Neural crest cell (in vitro differentiated cells): ENCODE measurements around the gene ALCAM. TPM values are rescaled to one million over a fixed set of nuclear protein-coding genes. Genes with fewer than 3 reads are reported as not detected.

Experiments
- DNase-seq: peaks from one replicate; pipeline ENCODE4 v3.0.0; 2021; ENCODE audit warnings: low read depth, mixed read lengths, low spot score
- H3K27ac Mint-ChIP-seq: one replicate; pipeline ENCODE4 v1.8.0; 2021; ENCODE audit warnings: mild to moderate bottlenecking, mixed read lengths; ENCODE audit not compliant: unreplicated experiment
- H3K27me3 Mint-ChIP-seq: 2 replicates; pipeline ENCODE4 v1.8.0; 2021; ENCODE audit warnings: low read depth, mild to moderate bottlenecking, mixed read lengths
- H3K36me3 Mint-ChIP-seq: 2 replicates; pipeline ENCODE4 v1.8.0; 2021; ENCODE audit warnings: low read depth, mild to moderate bottlenecking, mixed read lengths
- H3K4me1 Mint-ChIP-seq: 2 replicates; pipeline ENCODE4 v1.8.0; 2021; ENCODE audit warnings: mixed read lengths
- H3K4me3 Mint-ChIP-seq: one replicate; pipeline ENCODE4 v1.8.0; 2021; ENCODE audit warnings: mild to moderate bottlenecking, mixed read lengths
- H3K9me3 Mint-ChIP-seq: 2 replicates; pipeline ENCODE4 v1.8.0; 2021; ENCODE audit warnings: mixed read lengths
- CTCF ChIP-seq: fragments of 200-600 bp; sonication (generic); conservative IDR thresholded peaks from 2 replicates; pipeline ENCODE4 v1.5.0; 2021; ENCODE audit warnings: antibody characterized with exemption, mild to moderate bottlenecking
- total RNA-seq: library from RNA; stranded (reverse); gene quantifications from 2 replicates; pipeline ENCODE4 v1.2.1, GENCODE V29; 2021

The ALCAM gene
- total RNA-seq, 1 donor from 2014 or later = 8.7 TPM

GRCh38 chr3:105620236-105620635, 253.5 kb downstream of the ALCAM start:
- DNase-seq = no peak
- Mint-ChIP-seq H3K27ac (no peak overlapping the region), H3K36me3 (no peaks in the 10 kb centered on the region), H3K4me3 (no peak overlapping the region), H3K27me3 (no peaks in the 10 kb centered on the region), H3K9me3 (no peaks in the 10 kb centered on the region), H3K4me1 (no peaks in the 10 kb centered on the region)
- no peak for TF ChIP-seq CTCF

GRCh38 chr3:105622169-105622568, 255.5 kb downstream of the ALCAM start:
- Mint-ChIP-seq H3K4me3 (no peak overlapping the region), H3K36me3 (no peaks in the 10 kb centered on the region)

More at GRCh38 chr3:105622169-105622568, 255.5 kb downstream of the ALCAM start:
- no peak for DNase-seq
- no peaks in the 10 kb centered on the region for H3K9me3 Mint-ChIP-seq
- no peaks in the 10 kb centered on the region for H3K27me3 Mint-ChIP-seq
- no peak for TF ChIP-seq CTCF
- no peak overlapping the region for H3K27ac Mint-ChIP-seq
- no peaks in the 10 kb centered on the region for H3K4me1 Mint-ChIP-seq
